Endodermal cell (in vitro differentiated cells): ENCODE results near the gene CDC42EP2. TPM values are rescaled to one million over a fixed set of nuclear protein-coding genes. Genes with fewer than 3 reads are reported as not detected.

Experiments
- DNase-seq: peaks from one replicate; pipeline ENCODE4 v3.0.0-alpha.2; 2017
- H3K27ac ChIP-seq: 2 replicates; pipeline ENCODE4 v1.5.1; 2013; ENCODE audit warnings: mild to moderate bottlenecking, low read depth, low read length, moderate library complexity
- H3K27me3 ChIP-seq: 2 replicates; pipeline ENCODE4 v1.6.1; 2013; ENCODE audit warnings: mild to moderate bottlenecking, low read length, moderate library complexity; ENCODE audit not compliant: insufficient read depth, control insufficient read depth, poor library complexity, severe bottlenecking
- H3K36me3 ChIP-seq: 2 replicates; pipeline ENCODE4 v1.7.0; 2013; ENCODE audit warnings: mild to moderate bottlenecking, low read length, moderate library complexity; ENCODE audit not compliant: control insufficient read depth, insufficient read depth
- H3K4me1 ChIP-seq: one replicate; pipeline ENCODE4 v1.7.0; 2013; ENCODE audit warnings: low read length; ENCODE audit not compliant: control insufficient read depth, insufficient read depth
- H3K4me3 ChIP-seq: 2 replicates; pipeline ENCODE4 v1.5.1; 2013; ENCODE audit warnings: mild to moderate bottlenecking, low read length, moderate library complexity
- H3K9ac ChIP-seq: 2 replicates; pipeline ENCODE4 v1.6.1; 2013; ENCODE audit warnings: mild to moderate bottlenecking, low read length, moderate library complexity; ENCODE audit not compliant: poor library complexity, severe bottlenecking; ENCODE audit errors: extremely low read depth
- H3K9me3 ChIP-seq: 2 replicates; pipeline ENCODE4 v1.6.1; 2013; ENCODE audit warnings: mild to moderate bottlenecking, low read length, moderate library complexity; ENCODE audit not compliant: control insufficient read depth
- H3K27ac Mint-ChIP-seq: 2 replicates; pipeline ENCODE4 v1.8.0; 2020; ENCODE audit warnings: mixed read lengths
- H3K27me3 Mint-ChIP-seq: 2 replicates; pipeline ENCODE4 v1.8.0; 2021; ENCODE audit warnings: mild to moderate bottlenecking, mixed read lengths; ENCODE audit not compliant: insufficient read depth
- H3K36me3 Mint-ChIP-seq: 2 replicates; pipeline ENCODE4 v1.8.0; 2020; ENCODE audit warnings: low read depth, mixed read lengths
- H3K4me1 Mint-ChIP-seq: 2 replicates; pipeline ENCODE4 v1.8.0; 2020; ENCODE audit warnings: mixed read lengths
- H3K4me3 Mint-ChIP-seq: 2 replicates; pipeline ENCODE4 v1.8.0; 2020; ENCODE audit warnings: mild to moderate bottlenecking, moderate library complexity, mixed read lengths
- H3K9me3 Mint-ChIP-seq: 2 replicates; pipeline ENCODE4 v1.8.0; 2020; ENCODE audit warnings: mild to moderate bottlenecking, mixed read lengths
- WGBS, 2 experiments: methylation state at CpG; one replicate each; pipeline versions ENCODE4 v1.1.5 to v1.1.7; 2013; ENCODE audit warnings: missing lambda C conversion rate in 2 of 2, mixed read lengths in 1 of 2; ENCODE audit not compliant: insufficient coverage in 1 of 2, insufficient read length in 1 of 2; 5-methylcytosine and 5-hydroxymethylcytosine counted together
- total RNA-seq, 2 donors: library from RNA; stranded (reverse); fragmentation: NEBNext Ultra II Directional in 1 of 2; extraction: Animal tissue kit (Norgen Biotek cat#: 25700) in 1 of 2; gene quantifications; 2 replicates in 1 of 2; 3 replicates in 1 of 2; pipeline ENCODE4 v1.2.1, GENCODE V29; 2021
- TF ChIP-seq, protein P1 (sequence below): fragments of 200-600 bp; sonication (generic); conservative IDR thresholded peaks from 2 replicates; pipeline ENCODE4 v1.5.0; 2021; ENCODE audit warnings: antibody characterized with exemption, mild to moderate bottlenecking

The CDC42EP2 gene
- total RNA-seq, 2 donors from 2014 or later, result 5.9 to 6.9 TPM

DNA sequence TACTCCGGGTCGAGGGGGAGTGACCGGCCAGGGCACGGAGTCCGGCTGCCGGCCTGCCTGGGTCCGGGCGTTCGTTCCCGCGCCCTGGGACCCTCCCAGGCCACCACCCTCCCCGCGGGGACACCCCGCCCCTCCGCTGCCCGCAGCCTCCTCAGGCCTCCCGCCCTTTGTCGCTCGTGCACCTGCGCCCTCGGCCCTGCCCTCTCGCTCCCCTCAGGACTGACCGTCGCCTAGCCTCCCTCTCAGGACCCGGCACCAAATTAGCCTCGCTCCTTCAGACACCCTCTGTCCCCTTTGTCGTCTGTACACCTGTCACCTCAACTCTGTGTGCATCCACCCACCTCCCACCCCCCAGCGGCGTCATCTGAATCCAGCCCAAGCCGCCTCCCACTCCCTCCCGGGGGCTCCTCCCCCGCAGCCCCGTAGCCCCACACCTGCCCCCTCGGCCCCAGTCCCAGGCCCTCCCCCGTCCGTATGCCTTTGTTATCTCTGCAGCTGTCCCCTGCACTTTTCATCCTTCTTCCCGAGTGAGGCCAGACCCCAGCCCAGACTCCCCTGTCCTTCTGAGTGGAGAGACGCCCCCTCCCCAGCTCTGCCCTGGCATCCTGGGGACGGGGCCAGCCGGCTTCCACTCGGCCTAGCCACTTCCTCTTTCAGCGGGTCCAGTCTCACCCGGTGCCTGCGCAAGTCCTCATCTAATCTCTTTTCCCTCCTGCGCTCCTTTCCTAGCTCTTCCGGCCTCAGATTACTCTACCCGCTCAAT is 40.5 kb downstream of the CDC42EP2 start:
- WGBS, 2 experiments, result 6 to 12% methylated on average over 20 to 47 of the region's 47 CpGs
- Histone ChIP-seq H3K27ac (peak overlapping the region; percentile 44), H3K36me3 (peaks cover 30% of the 10 kb centered on the region), H3K9me3 (no peaks in the 10 kb centered on the region), H3K9ac (peak overlapping the region; percentile 6), H3K4me1 (no peaks in the 10 kb centered on the region), H3K27me3 (peaks cover 26% of the 10 kb centered on the region), H3K4me3 (peak overlapping the region; percentile 74)
- H3K27me3 Mint-ChIP-seq, result peaks cover 38% of the 10 kb centered on the region
- no peak overlapping the region for H3K27ac Mint-ChIP-seq
- peaks cover 11% of the 10 kb centered on the region for H3K4me1 Mint-ChIP-seq
- TF ChIP-seq, protein P1, sequence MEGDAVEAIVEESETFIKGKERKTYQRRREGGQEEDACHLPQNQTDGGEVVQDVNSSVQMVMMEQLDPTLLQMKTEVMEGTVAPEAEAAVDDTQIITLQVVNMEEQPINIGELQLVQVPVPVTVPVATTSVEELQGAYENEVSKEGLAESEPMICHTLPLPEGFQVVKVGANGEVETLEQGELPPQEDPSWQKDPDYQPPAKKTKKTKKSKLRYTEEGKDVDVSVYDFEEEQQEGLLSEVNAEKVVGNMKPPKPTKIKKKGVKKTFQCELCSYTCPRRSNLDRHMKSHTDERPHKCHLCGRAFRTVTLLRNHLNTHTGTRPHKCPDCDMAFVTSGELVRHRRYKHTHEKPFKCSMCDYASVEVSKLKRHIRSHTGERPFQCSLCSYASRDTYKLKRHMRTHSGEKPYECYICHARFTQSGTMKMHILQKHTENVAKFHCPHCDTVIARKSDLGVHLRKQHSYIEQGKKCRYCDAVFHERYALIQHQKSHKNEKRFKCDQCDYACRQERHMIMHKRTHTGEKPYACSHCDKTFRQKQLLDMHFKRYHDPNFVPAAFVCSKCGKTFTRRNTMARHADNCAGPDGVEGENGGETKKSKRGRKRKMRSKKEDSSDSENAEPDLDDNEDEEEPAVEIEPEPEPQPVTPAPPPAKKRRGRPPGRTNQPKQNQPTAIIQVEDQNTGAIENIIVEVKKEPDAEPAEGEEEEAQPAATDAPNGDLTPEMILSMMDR, result no peak
- H3K9me3 Mint-ChIP-seq, result no peaks in the 10 kb centered on the region
- H3K4me3 Mint-ChIP-seq, result peak overlapping the region; percentile 65
- peaks cover 11% of the 10 kb centered on the region for H3K36me3 Mint-ChIP-seq
- peak; percentile 78 for DNase-seq

DNA sequence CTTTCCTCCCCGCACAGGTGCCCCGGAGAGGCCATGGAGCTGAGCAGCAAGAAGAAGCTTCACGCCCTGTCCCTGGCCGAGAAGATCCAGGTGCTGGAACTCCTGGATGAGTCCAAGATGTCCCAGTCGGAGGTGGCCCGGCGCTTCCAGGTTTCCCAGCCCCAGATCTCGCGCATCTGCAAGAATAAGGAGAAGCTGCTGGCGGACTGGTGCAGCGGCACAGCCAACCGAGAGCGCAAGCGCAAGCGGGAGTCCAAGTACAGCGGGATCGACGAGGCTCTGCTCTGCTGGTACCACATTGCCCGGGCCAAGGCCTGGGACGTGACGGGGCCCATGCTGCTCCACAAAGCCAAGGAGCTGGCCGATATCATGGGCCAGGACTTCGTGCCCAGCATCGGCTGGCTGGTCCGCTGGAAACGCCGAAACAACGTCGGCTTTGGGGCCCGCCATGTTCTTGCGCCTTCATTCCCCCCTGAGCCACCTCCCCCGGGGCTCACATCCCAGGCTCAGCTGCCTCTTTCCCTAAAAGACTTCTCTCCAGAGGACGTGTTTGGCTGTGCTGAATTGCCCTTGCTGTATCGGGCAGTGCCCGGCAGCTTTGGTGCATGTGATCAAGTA is 41.2 kb downstream of the CDC42EP2 start:
- Histone ChIP-seq H3K27me3 (peaks cover 26% of the 10 kb centered on the region), H3K9ac (no peak overlapping the region), H3K27ac (peak overlapping the region; percentile 44), H3K4me1 (no peaks in the 10 kb centered on the region), H3K9me3 (no peaks in the 10 kb centered on the region), H3K36me3 (peaks cover 24% of the 10 kb centered on the region), H3K4me3 (peak overlapping the region; percentile 45)
- DNase-seq, result peak; percentile 72
- peaks cover 11% of the 10 kb centered on the region for H3K4me1 Mint-ChIP-seq
- peaks cover 8% of the 10 kb centered on the region for H3K36me3 Mint-ChIP-seq
- H3K27me3 Mint-ChIP-seq, result peaks cover 38% of the 10 kb centered on the region
- TF ChIP-seq, protein P1, result no peak
- 82 to 84% methylated on average over 29 to 35 of the region's 35 CpGs for WGBS, 2 experiments
- no peaks in the 10 kb centered on the region for H3K9me3 Mint-ChIP-seq
- no peak overlapping the region for H3K27ac Mint-ChIP-seq
- peak overlapping the region; percentile 65 for H3K4me3 Mint-ChIP-seq

- H3K36me3 ChIP-seq, result peaks cover 18% of the 10 kb centered on the region
- WGBS, 2 experiments, result 92 to 97% methylated on average over 21 to 30 of the region's 30 CpGs
- H3K9ac ChIP-seq, result no peak overlapping the region
- Mint-ChIP-seq H3K4me3 (peak overlapping the region; percentile 65), H3K27me3 (peaks cover 38% of the 10 kb centered on the region), H3K4me1 (peaks cover 11% of the 10 kb centered on the region), H3K36me3 (peaks cover 5% of the 10 kb centered on the region), H3K27ac (no peak overlapping the region), H3K9me3 (no peaks in the 10 kb centered on the region)
- no peak for DNase-seq
- H3K4me3 ChIP-seq, result no peak overlapping the region
- TF ChIP-seq, protein P1, result no peak
- H3K9me3 ChIP-seq, result no peaks in the 10 kb centered on the region
- no peak overlapping the region for H3K27ac ChIP-seq
- H3K4me1 ChIP-seq, result no peaks in the 10 kb centered on the region
- peaks cover 26% of the 10 kb centered on the region for H3K27me3 ChIP-seq
These were observed 41.8 kb downstream of the CDC42EP2 start for GRCh38 chr11:65356394-65356972.
